ENCODE data around the gene HACL1.

GRCh38 chr3:15635121-15635661 lies 33.8 kb upstream of the HACL1 start:
- TF ChIP-seq CTCF (IDR thresholded peaks at IDR 0.05), result no peak
- TF ChIP-seq EZH2 (IDR thresholded peaks at IDR 0.05), result no peak
